NT2/D1 (cell line): ENCODE data around the gene ETHE1.

ENCODE experiments used
- YY1 ChIP-seq: IDR thresholded peaks from 2 replicates; pipeline ENCODE4 v1.6.1; 2011; ENCODE audit not compliant: insufficient read length, insufficient read depth
- ZNF274 ChIP-seq: IDR thresholded peaks from 2 replicates; pipeline ENCODE4 v1.6.1; 2011; ENCODE audit warnings: mild to moderate bottlenecking, low read depth, low read length

GRCh38 chr19:43562226-43562697, 35.3 kb upstream of the ETHE1 start:
- TF ChIP-seq ZNF274 (no peak), YY1 (no peak)
